GM23338 (cell line): Measurements from ENCODE around the gene C22orf15. TPM values are rescaled to one million over a fixed set of nuclear protein-coding genes. Genes with fewer than 3 reads are reported as not detected.

Experiments
- ATAC-seq: fragments of 200-7000 bp; cut with Tn5 transposase; 3 replicates; pipeline ENCODE4 v1.9.1; 2020
- DNase-seq: peaks from one replicate; pipeline ENCODE4 v3.0.0-alpha.2; 2015; ENCODE audit warnings: low spot score
- H2AFZ ChIP-seq: fragments of 200-600 bp; sonication (generic); 2 replicates; pipeline ENCODE4 v1.8.0; 2016; ENCODE audit warnings: antibody characterized with exemption, mild to moderate bottlenecking, moderate library complexity
- H3F3A ChIP-seq: fragments of 200-600 bp; sonication (generic); replicated peaks from 2 replicates; pipeline ENCODE4 v1.8.0; 2017; ENCODE audit warnings: antibody characterized with exemption, mixed run types, low read depth
- H3K27ac ChIP-seq: fragments of 200-600 bp; sonication (generic); 2 replicates; pipeline ENCODE4 v1.6.1; 2016; ENCODE audit warnings: low read depth
- H3K27me3 ChIP-seq: fragments of 200-600 bp; sonication (generic); 2 replicates; pipeline ENCODE4 v1.8.0; 2016; ENCODE audit warnings: mild to moderate bottlenecking, mixed run types, moderate library complexity; ENCODE audit not compliant: insufficient read depth
- H3K36me3 ChIP-seq: fragments of 200-600 bp; sonication (generic); 2 replicates; pipeline ENCODE4 v1.8.0; 2016; ENCODE audit warnings: mild to moderate bottlenecking; ENCODE audit not compliant: insufficient read depth
- H3K4me1 ChIP-seq: fragments of 200-600 bp; sonication (generic); 2 replicates; pipeline ENCODE4 v1.8.0; 2016; ENCODE audit warnings: mild to moderate bottlenecking, moderate library complexity; ENCODE audit not compliant: insufficient read depth
- H3K4me2 ChIP-seq: fragments of 200-600 bp; sonication (generic); 2 replicates; pipeline ENCODE4 v1.7.1; 2017; ENCODE audit warnings: mixed run types
- H3K4me3 ChIP-seq: fragments of 200-600 bp; sonication (generic); 2 replicates; pipeline ENCODE4 v1.6.1; 2016; ENCODE audit warnings: mixed run types
- H3K79me2 ChIP-seq: fragments of 200-600 bp; sonication (generic); replicated peaks from 2 replicates; pipeline ENCODE4 v1.8.0; 2017; ENCODE audit warnings: mild to moderate bottlenecking; ENCODE audit not compliant: insufficient read depth
- H3K9me2 ChIP-seq: fragments of 200-600 bp; sonication (generic); 2 replicates; pipeline ENCODE4 v1.8.0; 2017; ENCODE audit not compliant: insufficient read depth
- H4K20me1 ChIP-seq: fragments of 200-600 bp; sonication (generic); replicated peaks from 2 replicates; pipeline ENCODE4 v1.8.0; 2017; ENCODE audit warnings: mild to moderate bottlenecking; ENCODE audit not compliant: insufficient read depth
- H3K27ac Mint-ChIP-seq: 2 replicates; pipeline ENCODE4 v1.8.0; 2020; ENCODE audit warnings: inconsistent platforms, mild to moderate bottlenecking, moderate library complexity, mixed read lengths
- H3K27me3 Mint-ChIP-seq: 3 replicates; pipeline ENCODE4 v1.8.0; 2022; ENCODE audit warnings: low read depth, mild to moderate bottlenecking, moderate library complexity, mixed read lengths, inconsistent platforms; ENCODE audit not compliant: insufficient read depth, poor library complexity
- H3K36me3 Mint-ChIP-seq: 3 replicates; pipeline ENCODE4 v1.8.0; 2021; ENCODE audit warnings: low read depth, mild to moderate bottlenecking, inconsistent platforms, moderate library complexity, mixed read lengths
- H3K4me1 Mint-ChIP-seq: 3 replicates; pipeline ENCODE4 v1.8.0; 2020; ENCODE audit warnings: mild to moderate bottlenecking, inconsistent platforms, mixed read lengths
- H3K4me3 Mint-ChIP-seq: 3 replicates; pipeline ENCODE4 v1.8.0; 2021; ENCODE audit warnings: moderate library complexity, mild to moderate bottlenecking, inconsistent platforms, mixed read lengths
- H3K9me3 Mint-ChIP-seq: 3 replicates; pipeline ENCODE4 v1.8.0; 2020; ENCODE audit warnings: moderate library complexity, mild to moderate bottlenecking, inconsistent platforms, mixed read lengths
- CREB1 ChIP-seq: fragments of 250-450 bp; sonication (Bioruptor Pico); IDR thresholded peaks from 2 replicates; pipeline ENCODE4 v1.5.0; 2020; ENCODE audit warnings: low read depth, mild to moderate bottlenecking, moderate library complexity
- EZH2phosphoT487 ChIP-seq: fragments of 200-600 bp; sonication (generic); IDR thresholded peaks from one replicate; pipeline ENCODE4 v1.8.1; 2018; ENCODE audit warnings: antibody characterized with exemption; ENCODE audit not compliant: unreplicated experiment
- JUNB ChIP-seq: IDR thresholded peaks from one replicate; pipeline ENCODE4 v1.6.1; 2016; ENCODE audit warnings: antibody characterized with exemption; ENCODE audit not compliant: unreplicated experiment
- NANOG ChIP-seq: IDR thresholded peaks from 2 replicates; pipeline ENCODE4 v1.6.1; 2016; ENCODE audit warnings: antibody characterized with exemption, borderline replicate concordance
- POLR2AphosphoS5 ChIP-seq: IDR thresholded peaks from 2 replicates; pipeline ENCODE4 v1.6.1; 2016; ENCODE audit warnings: antibody characterized with exemption, low read depth
- STAT1 ChIP-seq: IDR thresholded peaks from one replicate; pipeline ENCODE4 v1.6.1; 2016; ENCODE audit warnings: antibody characterized with exemption; ENCODE audit not compliant: unreplicated experiment
- ZNF114 ChIP-seq: fragments of 250-450 bp; sonication (Bioruptor Pico); IDR thresholded peaks from 2 replicates; pipeline ENCODE4 v1.5.0; 2020; ENCODE audit warnings: mild to moderate bottlenecking, moderate library complexity
- ZNF331 ChIP-seq: fragments of 250-450 bp; sonication (Bioruptor Pico); IDR thresholded peaks from 2 replicates; pipeline ENCODE4 v1.5.0; 2020; ENCODE audit warnings: low read depth, mild to moderate bottlenecking, moderate library complexity
- polyA plus RNA-seq: library from polyadenylated mRNA; unstranded; fragments of >200 nt; fragmentation: Nextera tagmentation; extraction: Ambion mirVana; gene quantifications from 2 replicates; pipeline ENCODE4 v1.2.1, GENCODE V29; 2016
- total RNA-seq: library from RNA; depleted of rRNA; stranded (reverse); fragments of >200 nt; shearing (Covaris generic); gene quantifications from 2 replicates; pipeline ENCODE4 v1.2.3, GENCODE V29; 2014
- TF ChIP-seq, protein P1 (sequence below), 2 experiments: fragments of 200-600 bp in 1 of 2; sonication (generic) in 1 of 2; conservative IDR thresholded peaks; 2 replicates each; pipeline versions ENCODE4 v1.5.1 to v1.6.1; 2016 to 2017; ENCODE audit warnings: antibody characterized with exemption in 2 of 2, low read depth in 2 of 2, mild to moderate bottlenecking in 2 of 2, moderate library complexity in 1 of 2
- TF ChIP-seq, protein P2 (sequence below): IDR thresholded peaks from one replicate; pipeline ENCODE4 v1.6.1; 2018; ENCODE audit warnings: antibody characterized with exemption; ENCODE audit not compliant: unreplicated experiment
- TF ChIP-seq, protein P3 (sequence below): IDR thresholded peaks from 2 replicates; pipeline ENCODE4 v1.6.1; 2016; ENCODE audit warnings: antibody characterized with exemption

Gene C22orf15
- total and polyA plus RNA-seq, 2 experiments from 2014 or later = 3.6 to 9.3 TPM

DNA sequence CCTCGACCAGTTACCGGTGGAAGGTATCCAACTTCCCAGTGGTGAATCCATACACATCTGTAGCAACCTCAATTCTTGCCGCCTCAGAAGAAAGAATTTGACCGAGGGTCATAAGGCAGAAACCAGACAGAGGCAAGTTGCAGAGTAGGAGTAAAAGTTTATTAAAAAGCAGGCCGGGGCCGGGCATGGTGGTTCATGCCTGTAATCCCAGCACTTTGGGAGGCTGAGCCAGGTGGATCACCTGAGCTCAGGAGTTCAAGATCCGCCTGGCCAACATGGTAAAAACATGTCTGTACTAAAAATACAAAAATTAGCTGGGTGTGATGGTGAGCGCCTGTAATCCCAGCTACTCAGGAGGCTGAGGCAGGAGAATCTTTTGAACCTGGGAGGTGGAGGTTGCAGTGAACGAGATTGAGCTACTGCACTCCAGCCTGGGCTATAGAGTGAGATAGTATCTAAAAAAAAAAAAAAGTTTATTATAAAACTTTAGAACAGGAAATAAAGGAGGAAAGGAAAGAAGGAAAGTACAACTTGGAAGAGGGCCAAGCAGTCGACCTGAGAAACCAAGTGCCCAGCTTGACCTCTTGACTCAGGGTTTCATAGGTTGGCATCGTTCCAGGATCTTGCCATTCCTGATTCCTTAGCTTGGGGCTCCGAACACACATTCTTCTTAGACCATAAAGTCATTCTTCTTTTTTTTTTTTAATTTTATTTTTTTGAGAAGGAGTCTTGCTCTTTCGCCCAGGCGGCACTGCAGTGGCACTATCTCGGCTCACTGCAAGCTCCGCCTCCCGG, 44.2 kb upstream of the C22orf15 start:
- Histone ChIP-seq H3K36me3 (no peaks in the 10 kb centered on the region), H3F3A (no peaks in the 10 kb centered on the region), H4K20me1 (no peaks in the 10 kb centered on the region; the same call in 1 of the 2 replicates), H3K79me2 (peaks cover 10% of the 10 kb centered on the region), H3K27me3 (no peaks in the 10 kb centered on the region), H2AFZ (no peak overlapping the region), H3K4me1 (peaks cover 7% of the 10 kb centered on the region; the same call in 1 of the 2 replicates), H3K27ac (no peak overlapping the region), H3K4me3 (no peak overlapping the region), H3K4me2 (no peak overlapping the region), H3K9me2 (no peaks in the 10 kb centered on the region)
- DNase-seq = no peak
- no peak for ATAC-seq
- H3K4me3 Mint-ChIP-seq = no peak overlapping the region
- H3K9me3 Mint-ChIP-seq = no peaks in the 10 kb centered on the region
- H3K36me3 Mint-ChIP-seq = peaks cover 10% of the 10 kb centered on the region
- no peak for TF ChIP-seq NANOG
- TF ChIP-seq JUNB = no peak
- TF ChIP-seq, protein P1, sequence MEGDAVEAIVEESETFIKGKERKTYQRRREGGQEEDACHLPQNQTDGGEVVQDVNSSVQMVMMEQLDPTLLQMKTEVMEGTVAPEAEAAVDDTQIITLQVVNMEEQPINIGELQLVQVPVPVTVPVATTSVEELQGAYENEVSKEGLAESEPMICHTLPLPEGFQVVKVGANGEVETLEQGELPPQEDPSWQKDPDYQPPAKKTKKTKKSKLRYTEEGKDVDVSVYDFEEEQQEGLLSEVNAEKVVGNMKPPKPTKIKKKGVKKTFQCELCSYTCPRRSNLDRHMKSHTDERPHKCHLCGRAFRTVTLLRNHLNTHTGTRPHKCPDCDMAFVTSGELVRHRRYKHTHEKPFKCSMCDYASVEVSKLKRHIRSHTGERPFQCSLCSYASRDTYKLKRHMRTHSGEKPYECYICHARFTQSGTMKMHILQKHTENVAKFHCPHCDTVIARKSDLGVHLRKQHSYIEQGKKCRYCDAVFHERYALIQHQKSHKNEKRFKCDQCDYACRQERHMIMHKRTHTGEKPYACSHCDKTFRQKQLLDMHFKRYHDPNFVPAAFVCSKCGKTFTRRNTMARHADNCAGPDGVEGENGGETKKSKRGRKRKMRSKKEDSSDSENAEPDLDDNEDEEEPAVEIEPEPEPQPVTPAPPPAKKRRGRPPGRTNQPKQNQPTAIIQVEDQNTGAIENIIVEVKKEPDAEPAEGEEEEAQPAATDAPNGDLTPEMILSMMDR (conservative IDR thresholded peaks at IDR 0.05; ENCODE audit: low read depth in 2 of 2) = no peak
- TF ChIP-seq, protein P2, sequence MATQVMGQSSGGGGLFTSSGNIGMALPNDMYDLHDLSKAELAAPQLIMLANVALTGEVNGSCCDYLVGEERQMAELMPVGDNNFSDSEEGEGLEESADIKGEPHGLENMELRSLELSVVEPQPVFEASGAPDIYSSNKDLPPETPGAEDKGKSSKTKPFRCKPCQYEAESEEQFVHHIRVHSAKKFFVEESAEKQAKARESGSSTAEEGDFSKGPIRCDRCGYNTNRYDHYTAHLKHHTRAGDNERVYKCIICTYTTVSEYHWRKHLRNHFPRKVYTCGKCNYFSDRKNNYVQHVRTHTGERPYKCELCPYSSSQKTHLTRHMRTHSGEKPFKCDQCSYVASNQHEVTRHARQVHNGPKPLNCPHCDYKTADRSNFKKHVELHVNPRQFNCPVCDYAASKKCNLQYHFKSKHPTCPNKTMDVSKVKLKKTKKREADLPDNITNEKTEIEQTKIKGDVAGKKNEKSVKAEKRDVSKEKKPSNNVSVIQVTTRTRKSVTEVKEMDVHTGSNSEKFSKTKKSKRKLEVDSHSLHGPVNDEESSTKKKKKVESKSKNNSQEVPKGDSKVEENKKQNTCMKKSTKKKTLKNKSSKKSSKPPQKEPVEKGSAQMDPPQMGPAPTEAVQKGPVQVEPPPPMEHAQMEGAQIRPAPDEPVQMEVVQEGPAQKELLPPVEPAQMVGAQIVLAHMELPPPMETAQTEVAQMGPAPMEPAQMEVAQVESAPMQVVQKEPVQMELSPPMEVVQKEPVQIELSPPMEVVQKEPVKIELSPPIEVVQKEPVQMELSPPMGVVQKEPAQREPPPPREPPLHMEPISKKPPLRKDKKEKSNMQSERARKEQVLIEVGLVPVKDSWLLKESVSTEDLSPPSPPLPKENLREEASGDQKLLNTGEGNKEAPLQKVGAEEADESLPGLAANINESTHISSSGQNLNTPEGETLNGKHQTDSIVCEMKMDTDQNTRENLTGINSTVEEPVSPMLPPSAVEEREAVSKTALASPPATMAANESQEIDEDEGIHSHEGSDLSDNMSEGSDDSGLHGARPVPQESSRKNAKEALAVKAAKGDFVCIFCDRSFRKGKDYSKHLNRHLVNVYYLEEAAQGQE = no peak
- H3K27me3 Mint-ChIP-seq = peaks cover 8% of the 10 kb centered on the region
- H3K4me1 Mint-ChIP-seq = peaks cover 4% of the 10 kb centered on the region; the same call in 2 of the 3 replicates
- H3K27ac Mint-ChIP-seq = no peak overlapping the region

DNA sequence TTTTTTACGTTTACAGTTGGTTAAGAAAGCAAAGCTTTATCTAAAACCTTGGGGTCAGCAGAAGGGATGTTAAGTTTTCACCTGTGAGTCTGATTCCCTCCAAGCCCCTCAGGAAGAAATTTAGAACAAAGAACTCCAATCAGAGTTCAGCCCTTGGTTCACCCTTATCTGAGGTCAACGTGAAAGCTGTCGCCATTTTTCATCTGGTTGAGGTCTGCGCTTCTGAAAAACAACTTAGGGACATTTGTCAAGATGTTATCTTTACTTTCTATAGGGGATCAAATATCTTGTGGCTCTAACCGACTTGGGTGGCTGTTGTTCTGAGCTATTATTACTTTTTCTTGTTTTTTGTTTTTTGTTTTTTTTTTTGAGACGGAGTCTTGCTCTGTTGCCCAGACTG, 41.9 kb upstream of the C22orf15 start:
- Histone ChIP-seq H3K79me2 (peaks cover 9% of the 10 kb centered on the region), H3K4me1 (peaks cover 7% of the 10 kb centered on the region; the same call in 1 of the 2 replicates), H3K4me2 (no peak overlapping the region), H3K27me3 (no peaks in the 10 kb centered on the region), H3K4me3 (no peak overlapping the region), H3K9me2 (no peaks in the 10 kb centered on the region), H2AFZ (no peak overlapping the region), H4K20me1 (no peaks in the 10 kb centered on the region; the same call in 1 of the 2 replicates), H3K36me3 (no peaks in the 10 kb centered on the region), H3F3A (no peaks in the 10 kb centered on the region), H3K27ac (no peak overlapping the region)
- H3K4me1 Mint-ChIP-seq = peaks cover 4% of the 10 kb centered on the region; the same call in 2 of the 3 replicates
- no peak overlapping the region for H3K27ac Mint-ChIP-seq
- H3K4me3 Mint-ChIP-seq = no peak overlapping the region
- H3K9me3 Mint-ChIP-seq = no peaks in the 10 kb centered on the region
- ATAC-seq (no peak), DNase-seq (no peak)
- no peaks in the 10 kb centered on the region for H3K36me3 Mint-ChIP-seq
- H3K27me3 Mint-ChIP-seq = peaks cover 8% of the 10 kb centered on the region
- TF ChIP-seq STAT1 (no peak), JUNB (no peak), ZNF331 (no peak), EZH2phosphoT487 (no peak), POLR2AphosphoS5 (no peak), CREB1 (CRISPR knock-in tag) (no peak), ZNF114 (CRISPR knock-in tag) (no peak)
- TF ChIP-seq, protein P2 = no peak
- TF ChIP-seq, protein P3, sequence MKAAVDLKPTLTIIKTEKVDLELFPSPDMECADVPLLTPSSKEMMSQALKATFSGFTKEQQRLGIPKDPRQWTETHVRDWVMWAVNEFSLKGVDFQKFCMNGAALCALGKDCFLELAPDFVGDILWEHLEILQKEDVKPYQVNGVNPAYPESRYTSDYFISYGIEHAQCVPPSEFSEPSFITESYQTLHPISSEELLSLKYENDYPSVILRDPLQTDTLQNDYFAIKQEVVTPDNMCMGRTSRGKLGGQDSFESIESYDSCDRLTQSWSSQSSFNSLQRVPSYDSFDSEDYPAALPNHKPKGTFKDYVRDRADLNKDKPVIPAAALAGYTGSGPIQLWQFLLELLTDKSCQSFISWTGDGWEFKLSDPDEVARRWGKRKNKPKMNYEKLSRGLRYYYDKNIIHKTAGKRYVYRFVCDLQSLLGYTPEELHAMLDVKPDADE = no peak
